IMR-90 (cell line): Measurements from ENCODE around the gene PCDHGC4. TPM values are rescaled to one million over a fixed set of nuclear protein-coding genes. Genes with fewer than 3 reads are reported as not detected.

Experiments used
- ATAC-seq: fragments of 200-7000 bp; cut with Tn5 transposase; 2 replicates; pipeline ENCODE4 v1.9.1; 2020; ENCODE audit warnings: low read depth, mild to moderate bottlenecking, moderate library complexity
- BruUV-seq: library from RNA; stranded (reverse); fragments of 400-500 nt; replicated peaks from 2 replicates; lab custom pipeline; 2021; lab: Mats Ljungman, UMichigan
- CTCF ChIA-PET: fragments of 300-600 bp; formaldehyde crosslinking; extraction: SDS; loops from one replicate; lab custom pipeline; 2021; ENCODE audit warnings: antibody characterized with exemption; lab: Yijun Ruan, JAX
- POLR2A ChIA-PET: fragments of 300-600 bp; sonication (Branson Sonifier 250); formaldehyde crosslinking; loops from one replicate; lab custom pipeline; 2022; ENCODE audit warnings: antibody characterized with exemption; ENCODE audit not compliant: unreplicated experiment; lab: Charles Lee
- DNase-seq: peaks from one replicate; pipeline ENCODE4 v3.0.0; 2013
- H2AFZ ChIP-seq: replicated peaks from 2 replicates; pipeline ENCODE3; 2013; ENCODE audit warnings: low read length, mild to moderate bottlenecking; ENCODE audit not compliant: poor library complexity
- H2AK5ac ChIP-seq: 2 replicates; pipeline ENCODE4 v1.6.1; 2013; ENCODE audit warnings: low read depth, low read length, inconsistent platforms
- H2AK9ac ChIP-seq: replicated peaks from 2 replicates; pipeline ENCODE3; 2013; ENCODE audit warnings: mild to moderate bottlenecking, low read depth, low read length, moderate library complexity; ENCODE audit not compliant: poor library complexity
- H2BK120ac ChIP-seq: 2 replicates; pipeline ENCODE4 v1.6.1; 2013; ENCODE audit warnings: low read depth, low read length, inconsistent platforms
- H2BK15ac ChIP-seq: 3 replicates; pipeline ENCODE4 v1.6.1; 2013; ENCODE audit warnings: low read depth, low read length, inconsistent platforms
- H2BK20ac ChIP-seq: 2 replicates; pipeline ENCODE4 v1.6.1; 2013; ENCODE audit warnings: low read depth, mild to moderate bottlenecking, inconsistent platforms, low read length, moderate library complexity
- H2BK5ac ChIP-seq: 2 replicates; pipeline ENCODE4 v1.6.1; 2013; ENCODE audit warnings: mild to moderate bottlenecking, low read depth, low read length, inconsistent platforms; ENCODE audit not compliant: poor library complexity, severe bottlenecking
- H3K14ac ChIP-seq: replicated peaks from 2 replicates; pipeline ENCODE4 v1.6.1; 2013; ENCODE audit warnings: low read depth, low read length, inconsistent platforms
- H3K18ac ChIP-seq: 2 replicates; pipeline ENCODE4 v1.6.1; 2013; ENCODE audit warnings: low read depth, low read length, control low read depth
- H3K23ac ChIP-seq: 2 replicates; pipeline ENCODE4 v1.6.1; 2013; ENCODE audit warnings: low read depth, low read length, inconsistent platforms
- H3K27ac ChIP-seq: 2 replicates; pipeline ENCODE4 v1.5.1; 2013; ENCODE audit warnings: mild to moderate bottlenecking, control low read depth, low read length; ENCODE audit not compliant: insufficient read depth
- H3K27me3 ChIP-seq: 2 replicates; pipeline ENCODE4 v1.6.1; 2013; ENCODE audit warnings: low read length; ENCODE audit not compliant: control insufficient read depth, insufficient read depth
- H3K36me3 ChIP-seq: 2 replicates; pipeline ENCODE4 v1.6.1; 2013; ENCODE audit warnings: low read length, mixed read lengths; ENCODE audit not compliant: control insufficient read depth, insufficient read depth
- H3K4ac ChIP-seq: 2 replicates; pipeline ENCODE4 v1.6.1; 2013; ENCODE audit warnings: low read depth, low read length, inconsistent platforms
- H3K4me1 ChIP-seq: 2 replicates; pipeline ENCODE4 v1.6.1; 2013; ENCODE audit warnings: low read length, mixed read lengths; ENCODE audit not compliant: control insufficient read depth, insufficient read depth
- H3K4me2 ChIP-seq: 2 replicates; pipeline ENCODE4 v1.6.1; 2013; ENCODE audit warnings: low read depth, mild to moderate bottlenecking, control low read depth, low read length, moderate library complexity
- H3K4me3 ChIP-seq: 2 replicates; pipeline ENCODE4 v1.5.1; 2013; ENCODE audit warnings: low read depth, mild to moderate bottlenecking, control low read depth, low read length, moderate library complexity; ENCODE audit not compliant: insufficient read depth
- H3K56ac ChIP-seq: 2 replicates; pipeline ENCODE4 v1.6.1; 2013; ENCODE audit warnings: low read length, inconsistent platforms; ENCODE audit not compliant: insufficient read depth; ENCODE audit errors: extremely low read depth
- H3K79me1 ChIP-seq, 2 experiments: 2 replicates each; pipeline ENCODE4 v1.6.1; 2013; ENCODE audit warnings: low read length in 2 of 2, inconsistent platforms in 1 of 2, low read depth in 1 of 2
- H3K9ac ChIP-seq: 2 replicates; pipeline ENCODE4 v1.6.1; 2013; ENCODE audit warnings: low read depth, low read length, control low read depth
- H3K9me1 ChIP-seq: 2 replicates; pipeline ENCODE4 v1.6.1; 2013; ENCODE audit warnings: low read length, inconsistent platforms; ENCODE audit not compliant: insufficient read depth
- H3K9me3 ChIP-seq: 2 replicates; pipeline ENCODE4 v1.6.1; 2013; ENCODE audit warnings: low read length; ENCODE audit not compliant: control insufficient read depth, insufficient read depth
- H4K20me1 ChIP-seq: 2 replicates; pipeline ENCODE4 v1.6.1; 2013; ENCODE audit warnings: low read length, inconsistent platforms; ENCODE audit not compliant: insufficient read depth
- H4K5ac ChIP-seq: 2 replicates; pipeline ENCODE4 v1.6.1; 2013; ENCODE audit warnings: mild to moderate bottlenecking, low read depth, low read length, control low read depth
- H4K8ac ChIP-seq, 2 experiments: 2 replicates each; pipeline ENCODE4 v1.6.1; 2013; ENCODE audit warnings: low read depth in 2 of 2, low read length in 2 of 2, control low read depth in 1 of 2, inconsistent platforms in 1 of 2
- H4K91ac ChIP-seq: 2 replicates; pipeline ENCODE4 v1.6.1; 2013; ENCODE audit warnings: low read depth, low read length, inconsistent platforms; ENCODE audit not compliant: insufficient read depth
- MXI1 ChIP-seq: IDR thresholded peaks from 2 replicates; pipeline ENCODE4 v1.6.1; 2012; ENCODE audit warnings: low read depth, mild to moderate bottlenecking, low read length, moderate library complexity, borderline replicate concordance
- POLR2A ChIP-seq: IDR thresholded peaks from 2 replicates; pipeline ENCODE4 v1.6.1; 2012; ENCODE audit warnings: mild to moderate bottlenecking, low read depth, low read length
- RCOR1 ChIP-seq: IDR thresholded peaks from 2 replicates; pipeline ENCODE4 v1.6.1; 2012; ENCODE audit warnings: mild to moderate bottlenecking, low read length, improper control_type of control experiment; ENCODE audit not compliant: insufficient replicate concordance
- WGBS, 2 experiments: methylation state at CpG; one replicate each; pipeline versions ENCODE4 v1.1.5 to v1.1.7; 2013; ENCODE audit warnings: missing lambda C conversion rate in 2 of 2; ENCODE audit not compliant: insufficient read length in 1 of 2; ENCODE audit errors: extremely low coverage in 2 of 2; 5-methylcytosine and 5-hydroxymethylcytosine counted together
- dilution Hi-C: fragments of 300-500 bp; cut with HindIII; formaldehyde crosslinking; loops from one replicate; pipeline ENCODE4 v1.14.3; 2018; ENCODE audit warnings: low sequenced_read_pairs; ENCODE audit not compliant: unreplicated experiment
- in situ Hi-C: fragments of 300-500 bp; cut with MboI; formaldehyde crosslinking; loops from 3 replicates; pipeline ENCODE4 v1.14.3; 2019; ENCODE audit warnings: low sequenced_read_pairs, inconsistent platforms, mixed read lengths
- intact Hi-C: fragments of 100-400 bp; cut with micrococcal nuclease; formaldehyde crosslinking; loops from 2 replicates; pipeline ENCODE4 v1.10.0; 2022
- polyA plus RNA-seq, 3 experiments: library from polyadenylated mRNA; depleted of rRNA; stranded (reverse); fragments of >200 nt; gene quantifications; 2 replicates each; pipeline ENCODE4 v1.2.3, GENCODE V29; 2012; ENCODE audit warnings: low replicate concordance in 1 of 3
- total RNA-seq: library from RNA; depleted of rRNA; stranded (reverse); fragments of >200 nt; gene quantifications from 2 replicates; pipeline ENCODE4 v1.2.3, GENCODE V29; 2012

The PCDHGC4 gene
- total and polyA plus RNA-seq, 2 of the 4 experiments (the other 2 are of a cell fraction), result 0.65 to 1.6 TPM

GRCh38 chr5:141475625-141476131, 9.2 kb upstream of the PCDHGC4 start, which contains the start of gene PCDHGC3 (continued):
- TF ChIP-seq POLR2A (peak; percentile 57; the same call in 1 of the 2 replicates), RCOR1 (no peak)

GRCh38 chr5:141476132-141476911, 8.5 kb upstream of the PCDHGC4 start:
- no peaks in the 10 kb centered on the region for H3K9me3 ChIP-seq
- WGBS, 2 experiments, result 0% methylated on average over 23 of the region's 58 CpGs; no CpG with 5 or more reads in 1 of the 2 experiments
- H2AK5ac ChIP-seq, result peak overlapping the region; percentile 52; the same call in 1 of the 2 replicates
- peak overlapping the region; percentile 1; the same call in 1 of the 2 replicates for H4K5ac ChIP-seq
- ChIA-PET CTCF (interaction anchor here (0.9 to 3.1 kb wide), 8 partner anchors 40 to 91 kb away, joined by 3 to 19 read pairs (median 4); partner anchors contain the start of gene PCDHGB7), POLR2A (no interaction called here)
- H3K27ac ChIP-seq, result peak overlapping the region; percentile 66
- peak overlapping the region; percentile 86 for H2AFZ ChIP-seq
- TF ChIP-seq POLR2A, result peak; percentile 46; the same call in 1 of the 2 replicates
- TF ChIP-seq MXI1, result peak; percentile 14; the same call in 1 of the 2 replicates
- TF ChIP-seq RCOR1, result no peak
- BruUV-seq, result TSS peak; percentile 27
- in situ Hi-C loops, result loop anchor here (5.0 kb wide), 1 partner anchor 46 kb away; no protein-coding TSS in a partner anchor
- peak overlapping the region; percentile 83 for H3K23ac ChIP-seq
- no peak overlapping the region for H4K91ac ChIP-seq
- H4K8ac ChIP-seq, result peak overlapping the region; percentile 48 to 54; a peak in 3 of 4 replicates
- peak overlapping the region; percentile 64 for H3K4me2 ChIP-seq
- dilution Hi-C loops, result no loop called here
- no peaks in the 10 kb centered on the region for H3K36me3 ChIP-seq
- H3K56ac ChIP-seq, result peak overlapping the region; percentile 56
- H3K79me1 ChIP-seq, result peaks cover 26 to 43% of the 10 kb centered on the region in 2 experiments
- peak overlapping the region; percentile 67 for H3K9ac ChIP-seq
- H3K27me3 ChIP-seq, result no peaks in the 10 kb centered on the region
- peaks cover 6% of the 10 kb centered on the region; the same call in 1 of the 2 replicates for H3K9me1 ChIP-seq
- H3K4me3 ChIP-seq, result peak overlapping the region; percentile 54
- peak overlapping the region; percentile 75 for H3K14ac ChIP-seq
- ATAC-seq, result peak; percentile 58
- H3K4me1 ChIP-seq, result peaks cover 17% of the 10 kb centered on the region
- peaks cover 35% of the 10 kb centered on the region for H4K20me1 ChIP-seq
- peak overlapping the region; percentile 46 for H2BK120ac ChIP-seq
- peak overlapping the region; percentile 40; the same call in 1 of the 3 replicates for H2BK15ac ChIP-seq
- DNase-seq, result peak; percentile 85
- peak overlapping the region; percentile 69 for H2AK9ac ChIP-seq
- H3K4ac ChIP-seq, result peak overlapping the region; percentile 78
- no peak overlapping the region for H2BK20ac ChIP-seq
- H2BK5ac ChIP-seq, result peak overlapping the region; percentile 41
- H3K18ac ChIP-seq, result peak overlapping the region; percentile 20; the same call in 1 of the 2 replicates
- intact Hi-C loops, result loop anchor here (1.0 to 5.0 kb wide), 3 partner anchors 33 to 59 kb away; partner anchors contain the start of genes PCDHGA12 and PCDHGB7
